Glutamatergic neuron (in vitro differentiated cells): Measurements from ENCODE around the gene SLIRP. TPM values are rescaled to one million over a fixed set of nuclear protein-coding genes. Genes with fewer than 3 reads are reported as not detected.

ENCODE experiments used
- DNase-seq: peaks from one replicate; pipeline ENCODE4 v3.0.0; 2022
- H3K27ac Mint-ChIP-seq: one replicate; pipeline ENCODE4 v1.8.0; 2020; ENCODE audit warnings: mild to moderate bottlenecking, mixed read lengths, inconsistent platforms; ENCODE audit not compliant: unreplicated experiment
- H3K27me3 Mint-ChIP-seq: one replicate; pipeline ENCODE4 v1.8.0; 2020; ENCODE audit warnings: mild to moderate bottlenecking, moderate library complexity, mixed read lengths, inconsistent platforms; ENCODE audit not compliant: unreplicated experiment
- H3K36me3 Mint-ChIP-seq: one replicate; pipeline ENCODE4 v1.8.0; 2020; ENCODE audit warnings: mild to moderate bottlenecking, mixed read lengths, inconsistent platforms; ENCODE audit not compliant: unreplicated experiment
- H3K4me1 Mint-ChIP-seq: one replicate; pipeline ENCODE4 v1.8.0; 2020; ENCODE audit warnings: mild to moderate bottlenecking, low read depth, mixed read lengths, inconsistent platforms; ENCODE audit not compliant: unreplicated experiment
- H3K4me3 Mint-ChIP-seq: one replicate; pipeline ENCODE4 v1.8.0; 2020; ENCODE audit warnings: mild to moderate bottlenecking, mixed read lengths, inconsistent platforms; ENCODE audit not compliant: unreplicated experiment
- H3K9me3 Mint-ChIP-seq: one replicate; pipeline ENCODE4 v1.8.0; 2020; ENCODE audit warnings: mild to moderate bottlenecking, moderate library complexity, mixed read lengths, inconsistent platforms; ENCODE audit not compliant: unreplicated experiment
- total RNA-seq: library from RNA; stranded (reverse); fragmentation: NEBNext Ultra II Directional; extraction: Animal tissue kit (Norgen Biotek cat#: 25700); gene quantifications from one replicate; pipeline ENCODE4 v1.2.1, GENCODE V29; 2021; ENCODE audit not compliant: unreplicated experiment
- TF ChIP-seq, protein P1 (sequence below): fragments of 200-600 bp; sonication (generic); IDR thresholded peaks from one replicate; pipeline ENCODE4 v1.5.0; 2021; ENCODE audit not compliant: partially characterized antibody, unreplicated experiment

SLIRP gene
- total RNA-seq, 1 donor from 2014 or later: 126 TPM

DNA sequence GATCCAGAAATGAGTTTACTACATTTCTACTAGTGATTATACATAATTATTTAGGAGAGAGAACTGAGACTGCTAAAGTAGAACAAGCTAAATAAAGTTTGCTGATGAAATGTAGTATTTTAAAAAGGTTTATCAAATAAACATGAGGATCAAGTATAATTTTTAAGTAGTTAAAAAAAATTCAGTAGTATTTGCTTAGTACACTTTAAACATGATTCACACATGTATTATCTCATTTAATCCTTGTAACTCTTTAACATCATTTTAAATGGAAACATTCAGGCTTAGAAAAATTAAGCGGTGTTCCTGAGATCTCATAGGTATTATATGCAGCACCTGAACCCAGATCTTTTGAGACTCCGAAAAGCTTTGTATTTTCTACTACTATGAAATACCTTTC is 44.4 kb downstream of the SLIRP start:
- H3K27me3 Mint-ChIP-seq: no peaks in the 10 kb centered on the region
- peaks cover 2% of the 10 kb centered on the region for H3K9me3 Mint-ChIP-seq
- H3K36me3 Mint-ChIP-seq: peaks cover 17% of the 10 kb centered on the region
- H3K27ac Mint-ChIP-seq: no peak overlapping the region
- H3K4me1 Mint-ChIP-seq: no peaks in the 10 kb centered on the region
- TF ChIP-seq, protein P1, sequence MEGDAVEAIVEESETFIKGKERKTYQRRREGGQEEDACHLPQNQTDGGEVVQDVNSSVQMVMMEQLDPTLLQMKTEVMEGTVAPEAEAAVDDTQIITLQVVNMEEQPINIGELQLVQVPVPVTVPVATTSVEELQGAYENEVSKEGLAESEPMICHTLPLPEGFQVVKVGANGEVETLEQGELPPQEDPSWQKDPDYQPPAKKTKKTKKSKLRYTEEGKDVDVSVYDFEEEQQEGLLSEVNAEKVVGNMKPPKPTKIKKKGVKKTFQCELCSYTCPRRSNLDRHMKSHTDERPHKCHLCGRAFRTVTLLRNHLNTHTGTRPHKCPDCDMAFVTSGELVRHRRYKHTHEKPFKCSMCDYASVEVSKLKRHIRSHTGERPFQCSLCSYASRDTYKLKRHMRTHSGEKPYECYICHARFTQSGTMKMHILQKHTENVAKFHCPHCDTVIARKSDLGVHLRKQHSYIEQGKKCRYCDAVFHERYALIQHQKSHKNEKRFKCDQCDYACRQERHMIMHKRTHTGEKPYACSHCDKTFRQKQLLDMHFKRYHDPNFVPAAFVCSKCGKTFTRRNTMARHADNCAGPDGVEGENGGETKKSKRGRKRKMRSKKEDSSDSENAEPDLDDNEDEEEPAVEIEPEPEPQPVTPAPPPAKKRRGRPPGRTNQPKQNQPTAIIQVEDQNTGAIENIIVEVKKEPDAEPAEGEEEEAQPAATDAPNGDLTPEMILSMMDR: no peak
- DNase-seq: no peak
- no peak overlapping the region for H3K4me3 Mint-ChIP-seq

DNA sequence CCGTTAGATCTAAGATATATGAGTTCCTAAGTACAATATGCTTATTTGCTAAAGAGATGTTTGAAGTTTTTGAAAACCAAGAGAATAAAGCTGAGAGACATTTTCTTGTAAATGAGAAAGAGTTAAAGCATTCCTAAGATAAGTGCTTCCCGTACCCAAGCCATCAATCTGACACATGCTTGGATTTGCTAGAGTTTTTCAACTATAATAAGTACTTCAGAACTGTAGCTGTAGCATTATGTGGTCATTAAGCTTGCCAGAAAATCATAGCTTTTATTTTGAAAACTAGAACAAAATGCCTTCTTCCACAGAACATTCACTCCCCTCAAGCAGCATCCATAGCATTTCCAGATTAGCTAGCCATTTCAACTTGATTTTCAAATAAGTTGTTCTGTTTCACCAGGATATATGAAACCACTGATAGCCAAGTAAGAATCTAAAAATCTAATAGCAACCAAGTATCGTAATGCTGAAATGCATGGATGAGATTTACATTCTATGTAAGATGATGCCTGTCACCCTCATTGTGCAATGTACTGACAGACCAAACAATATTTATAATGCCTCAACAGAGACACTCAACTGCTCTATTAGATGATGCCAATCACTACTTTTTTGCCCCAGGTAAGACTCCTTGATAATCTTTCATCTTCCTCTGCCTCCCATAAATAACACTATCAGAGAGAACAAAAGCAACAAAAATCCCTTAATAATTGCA is 45.1 kb downstream of the SLIRP start:
- Mint-ChIP-seq H3K9me3 (peaks cover 2% of the 10 kb centered on the region), H3K27ac (no peak overlapping the region), H3K27me3 (no peaks in the 10 kb centered on the region), H3K4me3 (no peak overlapping the region), H3K36me3 (peaks cover 17% of the 10 kb centered on the region), H3K4me1 (no peaks in the 10 kb centered on the region)
- no peak for DNase-seq
- TF ChIP-seq, protein P1: no peak

DNA sequence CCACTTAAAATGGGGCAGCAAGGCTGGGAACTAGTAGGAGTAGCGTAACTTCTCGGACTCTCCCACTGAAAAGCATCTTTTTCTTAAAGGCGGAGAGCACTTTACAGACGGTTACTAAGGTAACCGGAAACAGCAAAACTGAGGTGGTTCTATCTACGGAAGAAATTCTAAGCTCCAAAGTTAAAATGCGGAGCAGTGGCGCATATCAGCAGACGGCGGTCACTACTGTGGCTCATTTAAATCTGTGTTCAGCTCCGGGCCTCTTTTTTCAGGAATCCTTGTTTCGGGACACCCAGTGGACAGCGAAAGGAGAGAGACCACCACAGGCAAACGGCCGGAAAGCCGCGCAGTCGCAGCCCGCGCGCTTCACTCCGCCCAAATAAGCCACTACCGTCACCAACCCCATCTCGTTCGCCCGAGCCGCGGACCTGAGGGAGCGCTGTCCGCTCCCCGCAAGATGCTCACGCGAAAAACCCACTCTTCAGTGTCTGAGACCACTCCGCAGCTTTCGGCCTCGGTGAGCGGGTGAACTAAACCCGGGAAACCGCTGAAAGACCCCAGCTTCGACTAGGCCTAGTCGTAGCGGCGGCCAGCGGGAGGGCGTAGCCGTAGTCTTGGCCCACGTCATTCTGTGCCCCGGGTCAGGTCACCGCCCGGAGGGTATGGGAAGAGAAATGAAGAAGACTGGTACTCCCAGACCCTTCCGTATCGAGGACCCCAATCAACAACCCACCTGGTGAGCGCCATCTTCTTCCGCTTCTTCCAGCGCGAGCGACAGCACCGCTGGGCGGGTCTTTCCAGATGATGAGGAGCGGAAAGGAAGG is 52.7 kb downstream of the SLIRP start, which contains the start of gene SNW1:
Gene SNW1, minus strand, starts transcription at position 776 of the 824 bp plus-strand sequence. Its CDS starts 29 bp downstream, at position 747.
- peak; percentile 93 for DNase-seq
- no peaks in the 10 kb centered on the region for H3K36me3 Mint-ChIP-seq
- peaks cover 5% of the 10 kb centered on the region for H3K27me3 Mint-ChIP-seq
- peak within 1 kb of the TSS; percentile 80 for H3K4me3 Mint-ChIP-seq
- TF ChIP-seq, protein P1: no peak
- no peaks in the 10 kb centered on the region for H3K4me1 Mint-ChIP-seq
- peaks cover 7% of the 10 kb centered on the region for H3K9me3 Mint-ChIP-seq
- H3K27ac Mint-ChIP-seq: peak within 1 kb of the TSS; percentile 94

DNA sequence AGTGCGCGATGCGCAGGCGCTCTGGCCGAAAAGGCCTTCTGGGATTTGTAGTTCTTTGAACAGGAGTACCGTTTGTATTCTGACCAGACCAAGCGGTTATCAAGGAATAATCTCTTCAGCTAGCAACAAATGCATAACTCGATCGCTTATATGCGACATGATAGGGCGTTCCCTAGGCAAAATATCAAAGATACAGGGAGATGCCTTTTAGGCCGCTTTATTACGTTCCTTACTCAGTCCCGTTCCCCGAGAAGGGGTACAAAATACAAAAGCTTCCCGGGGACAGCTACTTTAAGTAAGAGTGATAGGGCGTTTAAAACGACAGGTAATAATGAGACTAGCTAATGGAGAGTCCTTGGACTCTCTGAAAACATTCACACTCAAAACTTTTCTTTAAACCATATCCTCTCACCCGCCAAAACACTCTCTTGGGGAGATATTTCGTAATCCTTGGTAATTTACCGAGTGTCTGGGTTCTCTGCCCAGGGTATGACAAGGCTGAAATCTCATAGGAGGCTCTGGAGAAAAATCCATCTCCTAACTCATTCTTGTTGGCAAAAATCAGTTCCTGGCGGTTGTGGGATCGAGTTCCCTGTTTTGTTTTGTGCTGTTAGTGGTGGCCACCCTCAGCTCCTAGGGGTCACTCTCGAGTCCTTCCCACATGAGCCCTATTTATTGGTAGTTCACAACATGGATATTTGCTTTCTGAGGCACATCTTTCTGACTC is 53.5 kb downstream of the SLIRP start:
- H3K4me1 Mint-ChIP-seq: no peaks in the 10 kb centered on the region
- TF ChIP-seq, protein P1: no peak
- peak overlapping the region; percentile 94 for H3K27ac Mint-ChIP-seq
- peaks cover 5% of the 10 kb centered on the region for H3K27me3 Mint-ChIP-seq
- peak; percentile 26 for DNase-seq
- H3K9me3 Mint-ChIP-seq: peaks cover 5% of the 10 kb centered on the region
- no peaks in the 10 kb centered on the region for H3K36me3 Mint-ChIP-seq
- peak overlapping the region; percentile 80 for H3K4me3 Mint-ChIP-seq
